ENCODE results near the gene PATJ.

Gene PATJ, protein sequence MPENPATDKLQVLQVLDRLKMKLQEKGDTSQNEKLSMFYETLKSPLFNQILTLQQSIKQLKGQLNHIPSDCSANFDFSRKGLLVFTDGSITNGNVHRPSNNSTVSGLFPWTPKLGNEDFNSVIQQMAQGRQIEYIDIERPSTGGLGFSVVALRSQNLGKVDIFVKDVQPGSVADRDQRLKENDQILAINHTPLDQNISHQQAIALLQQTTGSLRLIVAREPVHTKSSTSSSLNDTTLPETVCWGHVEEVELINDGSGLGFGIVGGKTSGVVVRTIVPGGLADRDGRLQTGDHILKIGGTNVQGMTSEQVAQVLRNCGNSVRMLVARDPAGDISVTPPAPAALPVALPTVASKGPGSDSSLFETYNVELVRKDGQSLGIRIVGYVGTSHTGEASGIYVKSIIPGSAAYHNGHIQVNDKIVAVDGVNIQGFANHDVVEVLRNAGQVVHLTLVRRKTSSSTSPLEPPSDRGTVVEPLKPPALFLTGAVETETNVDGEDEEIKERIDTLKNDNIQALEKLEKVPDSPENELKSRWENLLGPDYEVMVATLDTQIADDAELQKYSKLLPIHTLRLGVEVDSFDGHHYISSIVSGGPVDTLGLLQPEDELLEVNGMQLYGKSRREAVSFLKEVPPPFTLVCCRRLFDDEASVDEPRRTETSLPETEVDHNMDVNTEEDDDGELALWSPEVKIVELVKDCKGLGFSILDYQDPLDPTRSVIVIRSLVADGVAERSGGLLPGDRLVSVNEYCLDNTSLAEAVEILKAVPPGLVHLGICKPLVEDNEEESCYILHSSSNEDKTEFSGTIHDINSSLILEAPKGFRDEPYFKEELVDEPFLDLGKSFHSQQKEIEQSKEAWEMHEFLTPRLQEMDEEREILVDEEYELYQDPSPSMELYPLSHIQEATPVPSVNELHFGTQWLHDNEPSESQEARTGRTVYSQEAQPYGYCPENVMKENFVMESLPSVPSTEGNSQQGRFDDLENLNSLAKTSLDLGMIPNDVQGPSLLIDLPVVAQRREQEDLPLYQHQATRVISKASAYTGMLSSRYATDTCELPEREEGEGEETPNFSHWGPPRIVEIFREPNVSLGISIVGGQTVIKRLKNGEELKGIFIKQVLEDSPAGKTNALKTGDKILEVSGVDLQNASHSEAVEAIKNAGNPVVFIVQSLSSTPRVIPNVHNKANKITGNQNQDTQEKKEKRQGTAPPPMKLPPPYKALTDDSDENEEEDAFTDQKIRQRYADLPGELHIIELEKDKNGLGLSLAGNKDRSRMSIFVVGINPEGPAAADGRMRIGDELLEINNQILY (N-terminal part only)
- long read RNA-seq, partial matches to known transcripts, result 0 of 1 reads
- long read RNA-seq, other reads (novel, unspliced or antisense), result 1 of 1 reads

DNA sequence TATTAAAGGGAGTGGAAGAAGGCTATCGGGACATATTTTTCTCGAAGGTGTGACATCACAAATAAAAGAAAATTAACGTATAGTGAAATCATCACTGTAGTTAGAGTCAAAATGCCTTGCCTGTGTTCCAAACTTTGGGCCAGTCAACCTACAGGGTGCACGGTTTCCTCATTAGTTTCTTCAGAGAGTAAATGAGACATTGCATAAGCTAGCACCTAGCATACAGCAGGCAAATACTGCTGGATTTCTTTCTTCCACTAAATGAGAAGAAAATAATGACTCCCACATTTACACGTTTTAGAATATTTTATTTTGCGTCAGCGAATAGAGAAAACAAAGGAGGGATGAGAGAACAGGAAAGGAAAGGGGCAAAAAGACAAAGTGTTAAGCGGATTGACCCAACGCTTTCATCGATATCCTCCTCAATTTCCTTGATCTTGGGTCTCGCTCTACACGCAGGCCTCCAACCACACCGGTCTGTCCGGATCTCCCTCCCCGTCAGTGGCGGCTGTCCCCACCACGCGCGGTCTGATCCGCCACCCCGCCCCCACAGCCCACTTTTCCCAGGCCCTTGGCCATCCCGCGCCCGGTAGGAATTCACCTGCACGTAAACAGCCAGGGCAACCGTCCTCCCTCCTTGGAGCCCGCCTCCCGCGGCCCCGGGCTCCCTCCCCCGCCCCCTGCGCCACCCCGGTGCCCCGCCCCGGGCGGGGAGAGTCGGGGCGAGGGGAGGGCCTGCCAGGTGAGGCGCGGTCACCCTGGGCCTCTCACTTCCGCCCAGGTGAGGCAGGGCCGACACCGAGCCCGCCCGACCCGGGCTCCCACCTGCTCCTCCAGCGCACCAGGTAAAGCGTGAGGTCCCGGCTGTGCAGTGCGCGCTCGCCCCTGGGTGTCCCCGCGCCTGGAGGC is at the start of gene PATJ:
Gene PATJ, plus strand, starts transcription at position 770 of the 909 bp plus-strand sequence. CDS start 20,413 bp downstream, outside the sequence.
- TF ChIP-seq CTCF (IDR thresholded peaks at IDR 0.05; ENCODE audit: insufficient read depth, low read length), result no peak
- TF ChIP-seq POLR2AphosphoS5 (IDR thresholded peaks at IDR 0.05; ENCODE audit: low read depth), result no peak
- TF ChIP-seq, protein P1, sequence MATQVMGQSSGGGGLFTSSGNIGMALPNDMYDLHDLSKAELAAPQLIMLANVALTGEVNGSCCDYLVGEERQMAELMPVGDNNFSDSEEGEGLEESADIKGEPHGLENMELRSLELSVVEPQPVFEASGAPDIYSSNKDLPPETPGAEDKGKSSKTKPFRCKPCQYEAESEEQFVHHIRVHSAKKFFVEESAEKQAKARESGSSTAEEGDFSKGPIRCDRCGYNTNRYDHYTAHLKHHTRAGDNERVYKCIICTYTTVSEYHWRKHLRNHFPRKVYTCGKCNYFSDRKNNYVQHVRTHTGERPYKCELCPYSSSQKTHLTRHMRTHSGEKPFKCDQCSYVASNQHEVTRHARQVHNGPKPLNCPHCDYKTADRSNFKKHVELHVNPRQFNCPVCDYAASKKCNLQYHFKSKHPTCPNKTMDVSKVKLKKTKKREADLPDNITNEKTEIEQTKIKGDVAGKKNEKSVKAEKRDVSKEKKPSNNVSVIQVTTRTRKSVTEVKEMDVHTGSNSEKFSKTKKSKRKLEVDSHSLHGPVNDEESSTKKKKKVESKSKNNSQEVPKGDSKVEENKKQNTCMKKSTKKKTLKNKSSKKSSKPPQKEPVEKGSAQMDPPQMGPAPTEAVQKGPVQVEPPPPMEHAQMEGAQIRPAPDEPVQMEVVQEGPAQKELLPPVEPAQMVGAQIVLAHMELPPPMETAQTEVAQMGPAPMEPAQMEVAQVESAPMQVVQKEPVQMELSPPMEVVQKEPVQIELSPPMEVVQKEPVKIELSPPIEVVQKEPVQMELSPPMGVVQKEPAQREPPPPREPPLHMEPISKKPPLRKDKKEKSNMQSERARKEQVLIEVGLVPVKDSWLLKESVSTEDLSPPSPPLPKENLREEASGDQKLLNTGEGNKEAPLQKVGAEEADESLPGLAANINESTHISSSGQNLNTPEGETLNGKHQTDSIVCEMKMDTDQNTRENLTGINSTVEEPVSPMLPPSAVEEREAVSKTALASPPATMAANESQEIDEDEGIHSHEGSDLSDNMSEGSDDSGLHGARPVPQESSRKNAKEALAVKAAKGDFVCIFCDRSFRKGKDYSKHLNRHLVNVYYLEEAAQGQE (IDR thresholded peaks at IDR 0.05; ENCODE audit: insufficient replicate concordance, low read depth), result no peak
- no peak for TF ChIP-seq GABPA (IDR thresholded peaks at IDR 0.05; ENCODE audit: low read depth)
- no peak for TF ChIP-seq SPI1 (IDR thresholded peaks at IDR 0.05; ENCODE audit: borderline replicate concordance, low read depth)
- peak in 1 of 2 experiments; percentile 10 for DNase-seq (ENCODE audit: low read depth in 1 of 2, low spot score in 1 of 2)
- H3K27ac ChIP-seq (replicated peaks), result no peak within 1 kb of the TSS
- H3K4me3 ChIP-seq (replicated peaks; ENCODE audit: insufficient read depth, low read length), result peak within 1 kb of the TSS; percentile 59
- H3K27me3 ChIP-seq (ENCODE audit: insufficient read depth, poor library complexity, severe bottlenecking), result no peaks in the 10 kb centered on the region

- TF ChIP-seq SPI1 (IDR thresholded peaks at IDR 0.05; ENCODE audit: borderline replicate concordance, low read depth), result no peak
- TF ChIP-seq CTCF (IDR thresholded peaks at IDR 0.05; ENCODE audit: insufficient read depth, low read length), result no peak
- TF ChIP-seq POLR2AphosphoS5 (IDR thresholded peaks at IDR 0.05; ENCODE audit: low read depth), result no peak
- no peak for TF ChIP-seq GABPA (IDR thresholded peaks at IDR 0.05; ENCODE audit: low read depth)
- TF ChIP-seq, protein P1 (IDR thresholded peaks at IDR 0.05; ENCODE audit: insufficient replicate concordance, low read depth), result no peak
- no peak overlapping the region for H3K27ac ChIP-seq (replicated peaks)
- no peak overlapping the region for H3K4me3 ChIP-seq (replicated peaks; ENCODE audit: insufficient read depth, low read length)
- H3K27me3 ChIP-seq (ENCODE audit: insufficient read depth, poor library complexity, severe bottlenecking), result no peaks in the 10 kb centered on the region
- no peak for DNase-seq (ENCODE audit: low read depth in 1 of 2, low spot score in 1 of 2)
Observed at GRCh38 chr1:61699911-61700851, 42.1 kb upstream of the PATJ start.

Measured in HL-60 (cell line).